GM19468 (cell line): ENCODE data around the gene SCN4A.

Source experiments
- ATAC-seq: cut with Tn5 transposase; IDR thresholded peaks from one replicate; pipeline ENCODE4 v1.9.1; 2021; ENCODE audit warnings: mild to moderate bottlenecking, moderate library complexity, moderate number of reproducible peaks; ENCODE audit not compliant: unreplicated experiment; ENCODE audit errors: extremely low read depth

The SCN4A gene

GRCh38 chr17:64002658-64003525 is 30.2 kb upstream of the SCN4A start:
- no peak for ATAC-seq

GRCh38 chr17:64001763-64002529 is 29.2 kb upstream of the SCN4A start:
- no peak for ATAC-seq

GRCh38 chr17:64001091-64001579 is 28.4 kb upstream of the SCN4A start:
- ATAC-seq, result no peak

- ATAC-seq, result no peak
Observed at GRCh38 chr17:63999680-64000531, 27.2 kb upstream of the SCN4A start.

- ATAC-seq, result no peak
Observed at GRCh38 chr17:63998721-63999679, 26.3 kb upstream of the SCN4A start.

- no peak for ATAC-seq
Observed at GRCh38 chr17:63998050-63998720, 25.5 kb upstream of the SCN4A start, which contains the start of gene PRR29. Gene PRR29 (plus strand): TSS chr17:63998351. CDS start chr17:63998365, 14 bp downstream.

GRCh38 chr17:63997341-63998048 is 24.8 kb upstream of the SCN4A start:
- ATAC-seq, result no peak

- ATAC-seq, result no peak
Observed at GRCh38 chr17:63996430-63997182, 23.9 kb upstream of the SCN4A start.

- ATAC-seq, result no peak
Observed at GRCh38 chr17:63995626-63996025, 22.9 kb upstream of the SCN4A start.

GRCh38 chr17:63993368-63993985 is 20.8 kb upstream of the SCN4A start:
- ATAC-seq, result no peak

GRCh38 chr17:63991611-63992010 is 18.9 kb upstream of the SCN4A start:
- no peak for ATAC-seq

- no peak for ATAC-seq
Observed at GRCh38 chr17:63989622-63990345, 17.1 kb upstream of the SCN4A start.

- ATAC-seq, result no peak
Observed at GRCh38 chr17:63988741-63989621, 16.3 kb upstream of the SCN4A start.

- ATAC-seq, result no peak
Observed at GRCh38 chr17:63988127-63988478, 15.4 kb upstream of the SCN4A start.
